HepG2 (cell line): ENCODE results near the gene FOXR1. TPM values are rescaled to one million over a fixed set of nuclear protein-coding genes. Genes with fewer than 3 reads are reported as not detected.

Source experiments
- ATRX ChIP-seq: sonication (generic); formaldehyde crosslinking; IDR thresholded peaks from 2 replicates; pipeline ENCODE4 v1.4.0; 2020; ENCODE audit warnings: missing genetic modification reagents, borderline replicate concordance
- CTCF ChIP-seq: sonication (generic); formaldehyde crosslinking; IDR thresholded peaks from 2 replicates; pipeline ENCODE4 v1.5.0; 2020; ENCODE audit warnings: mild to moderate bottlenecking, missing genetic modification reagents, moderate library complexity
- FOXO1 ChIP-seq: sonication (generic); formaldehyde crosslinking; IDR thresholded peaks from 2 replicates; pipeline ENCODE4 v1.4.0; 2020; ENCODE audit warnings: missing genetic modification reagents
- GATAD1 ChIP-seq: IDR thresholded peaks from 2 replicates; pipeline ENCODE4 v1.6.1; 2016; ENCODE audit warnings: missing genetic modification reagents, missing compliant biosample characterization
- HOXA9 ChIP-seq: sonication (generic); formaldehyde crosslinking; IDR thresholded peaks from 2 replicates; pipeline ENCODE4 v1.8.1; 2022; ENCODE audit warnings: missing genetic modification reagents, mild to moderate bottlenecking, moderate library complexity, borderline replicate concordance
- JARID2 ChIP-seq: sonication (generic); formaldehyde crosslinking; IDR thresholded peaks from 2 replicates; pipeline ENCODE4 v1.8.1; 2023; ENCODE audit warnings: missing genetic modification reagents, inconsistent platforms; ENCODE audit not compliant: insufficient replicate concordance
- MLLT10 ChIP-seq: sonication (generic); formaldehyde crosslinking; IDR thresholded peaks from 2 replicates; pipeline ENCODE4 v1.4.0; 2020; ENCODE audit warnings: missing genetic modification reagents
- NFAT5 ChIP-seq: sonication (generic); formaldehyde crosslinking; IDR thresholded peaks from 2 replicates; pipeline ENCODE4 v1.4.0; 2020; ENCODE audit warnings: missing genetic modification reagents
- RELA ChIP-seq: sonication (generic); formaldehyde crosslinking; IDR thresholded peaks from 2 replicates; pipeline ENCODE4 v1.4.0; 2020; ENCODE audit warnings: missing genetic modification reagents
- REXO4 ChIP-seq: sonication (generic); formaldehyde crosslinking; IDR thresholded peaks from 2 replicates; pipeline ENCODE4 v1.8.0; 2022; ENCODE audit warnings: missing genetic modification reagents, mild to moderate bottlenecking, borderline replicate concordance
- RFX1 ChIP-seq: fragments of 450-650 bp; IDR thresholded peaks from 2 replicates; pipeline ENCODE4 v1.6.1; 2017
- SSRP1 ChIP-seq: IDR thresholded peaks from 2 replicates; pipeline ENCODE4 v1.6.1; 2016; ENCODE audit warnings: control low read depth
- TCF12 ChIP-seq, 2 experiments: fragments of 450-650 bp in 1 of 2; sonication (generic) in 1 of 2; formaldehyde crosslinking in 1 of 2; IDR thresholded peaks; 2 replicates each; pipeline versions ENCODE4 v1.6.1 to v1.8.0; 2017 to 2022; ENCODE audit warnings: antibody characterized with exemption in 1 of 2, mild to moderate bottlenecking in 1 of 2, missing genetic modification reagents in 1 of 2, moderate library complexity in 1 of 2
- TRIM24 ChIP-seq: sonication (generic); formaldehyde crosslinking; IDR thresholded peaks from 2 replicates; pipeline ENCODE4 v1.8.0; 2022; ENCODE audit warnings: mild to moderate bottlenecking, missing genetic modification reagents
- WIZ ChIP-seq: sonication (generic); formaldehyde crosslinking; IDR thresholded peaks from 2 replicates; pipeline ENCODE4 v1.5.1; 2020; ENCODE audit warnings: mild to moderate bottlenecking, missing genetic modification reagents
- ZBTB49 ChIP-seq: sonication (generic); formaldehyde crosslinking; IDR thresholded peaks from 2 replicates; pipeline ENCODE4 v1.4.0; 2020; ENCODE audit warnings: missing genetic modification reagents, borderline replicate concordance
- ZNF530 ChIP-seq: sonication (generic); formaldehyde crosslinking; IDR thresholded peaks from 2 replicates; pipeline ENCODE4 v1.5.0; 2020; ENCODE audit warnings: low read depth, mild to moderate bottlenecking, missing genetic modification reagents
- ZNF644 ChIP-seq: IDR thresholded peaks from 2 replicates; pipeline ENCODE4 v1.6.1; 2016; ENCODE audit warnings: low read depth
- ZNF747 ChIP-seq: sonication (generic); formaldehyde crosslinking; IDR thresholded peaks from 2 replicates; pipeline ENCODE4 v1.8.1; 2023; ENCODE audit warnings: missing genetic modification reagents, mild to moderate bottlenecking, borderline replicate concordance
- ZNF841 ChIP-seq: sonication (generic); formaldehyde crosslinking; IDR thresholded peaks from 2 replicates; pipeline ENCODE4 v1.8.1; 2023; ENCODE audit warnings: missing genetic modification reagents, borderline replicate concordance
- polyA plus RNA-seq, 8 experiments: library from polyadenylated mRNA; depleted of rRNA in 3 of 8; stranded (reverse) in 7 of 8; unstranded in 1 of 8; fragments of >200 nt; fragmentation: Illumina TruSeq in 4 of 8; extraction: Trizol in 4 of 8; gene quantifications; 2 replicates each; pipeline versions ENCODE4 v1.2.1 to v1.2.3, GENCODE V29; 2011 to 2016; ENCODE audit warnings: low read depth in 4 of 8, missing spikeins in 1 of 8, mixed read lengths in 1 of 8; ENCODE audit not compliant: insufficient read depth in 1 of 8
- total RNA-seq, 5 experiments: library from RNA; depleted of rRNA; stranded (reverse); fragments of >200 nt; fragmentation: Illumina TruSeq; extraction: Trizol; gene quantifications; 2 replicates each; pipeline ENCODE4 v1.2.3, GENCODE V29; 2016; ENCODE audit warnings: low read depth in 1 of 5

Gene FOXR1
- total and polyA plus RNA-seq, 2 of the 13 experiments (the other 11 are each of a cell fraction or from before 2014, with no cell fraction given) = not detected

GRCh38 chr11:118997627-118998387, 26.2 kb downstream of the FOXR1 start, which contains the start of gene CENATAC (continued):
- TF ChIP-seq CTCF = no peak
- TF ChIP-seq ZBTB49 (CRISPR knock-in tag) = no peak
- TF ChIP-seq ATRX (CRISPR knock-in tag) = no peak
- TF ChIP-seq JARID2 (CRISPR knock-in tag) = no peak
- TF ChIP-seq ZNF644 (CRISPR knock-in tag) = no peak
- no peak for TF ChIP-seq RELA (CRISPR knock-in tag)
- TF ChIP-seq ZNF530 (CRISPR knock-in tag) = no peak
- TF ChIP-seq NFAT5 = no peak
- no peak for TF ChIP-seq RFX1
- no peak for TF ChIP-seq TRIM24 (CRISPR knock-in tag)
- TF ChIP-seq FOXO1 (CRISPR knock-in tag) = peak; percentile 12
- no peak for TF ChIP-seq MLLT10
- TF ChIP-seq ZNF841 (CRISPR knock-in tag) = no peak
- no peak for TF ChIP-seq REXO4 (CRISPR knock-in tag)
- peak; percentile 68; the same call in 1 of the 2 replicates for TF ChIP-seq SSRP1 (CRISPR knock-in tag)
- TF ChIP-seq HOXA9 (CRISPR knock-in tag) = no peak
- TF ChIP-seq WIZ (CRISPR knock-in tag) = no peak
- no peak for TF ChIP-seq TCF12 (IDR thresholded peaks at IDR 0.05)
- TF ChIP-seq TCF12 (CRISPR knock-in tag; IDR thresholded peaks at IDR 0.05) = no peak
- no peak; the same call in 1 of the 2 replicates for TF ChIP-seq ZNF747 (CRISPR knock-in tag)
- TF ChIP-seq GATAD1 (CRISPR knock-in tag) = peak; percentile 86
